Chondrocyte (in vitro differentiated cells): ENCODE results near the gene NPHP4. TPM values are rescaled to one million over a fixed set of nuclear protein-coding genes. Genes with fewer than 3 reads are reported as not detected.
A peak's percentile ranks its signal among the peaks of the same experiment; 100 is the strongest.

Source experiments
- DNase-seq: peaks from one replicate; pipeline ENCODE4 v3.0.0; 2021; ENCODE audit warnings: mixed read lengths, low spot score
- H3K27ac Mint-ChIP-seq: one replicate; pipeline ENCODE4 v1.8.0; 2021; ENCODE audit warnings: mild to moderate bottlenecking, moderate library complexity, mixed read lengths; ENCODE audit not compliant: unreplicated experiment
- H3K27me3 Mint-ChIP-seq: 2 replicates; pipeline ENCODE4 v1.8.0; 2021; ENCODE audit warnings: low read depth, mixed read lengths
- H3K36me3 Mint-ChIP-seq: 2 replicates; pipeline ENCODE4 v1.8.0; 2021; ENCODE audit warnings: low read depth, mixed read lengths
- H3K4me1 Mint-ChIP-seq: 2 replicates; pipeline ENCODE4 v1.8.0; 2021; ENCODE audit warnings: low read depth, mild to moderate bottlenecking, mixed read lengths
- H3K4me3 Mint-ChIP-seq: one replicate; pipeline ENCODE4 v1.8.0; 2021; ENCODE audit warnings: mild to moderate bottlenecking, moderate library complexity, mixed read lengths; ENCODE audit not compliant: unreplicated experiment
- H3K9me3 Mint-ChIP-seq: 2 replicates; pipeline ENCODE4 v1.8.0; 2021; ENCODE audit warnings: low read depth, mixed read lengths
- CTCF ChIP-seq: fragments of 200-600 bp; sonication (generic); IDR thresholded peaks from 2 replicates; pipeline ENCODE4 v1.5.0; 2021; ENCODE audit warnings: antibody characterized with exemption, mild to moderate bottlenecking, moderate library complexity
- total RNA-seq: library from RNA; stranded (reverse); gene quantifications from 3 replicates; pipeline ENCODE4 v1.2.1, GENCODE V29; 2021

The NPHP4 gene
- total RNA-seq, 1 donor from 2014 or later, result 8.7 TPM

GRCh38 chr1:6002714-6003501 is 10.7 kb upstream of the NPHP4 start:
- Mint-ChIP-seq H3K9me3 (no peaks in the 10 kb centered on the region), H3K27ac (no peak overlapping the region), H3K27me3 (peaks cover 16% of the 10 kb centered on the region), H3K36me3 (no peaks in the 10 kb centered on the region), H3K4me3 (no peak overlapping the region), H3K4me1 (no peaks in the 10 kb centered on the region)
- no peak for TF ChIP-seq CTCF
- peak; percentile 69 for DNase-seq

GRCh38 chr1:6001992-6002576 is 9.9 kb upstream of the NPHP4 start:
- Mint-ChIP-seq H3K9me3 (no peaks in the 10 kb centered on the region), H3K4me1 (no peaks in the 10 kb centered on the region), H3K27ac (no peak overlapping the region), H3K4me3 (no peak overlapping the region), H3K27me3 (peaks cover 16% of the 10 kb centered on the region), H3K36me3 (no peaks in the 10 kb centered on the region)
- no peak for TF ChIP-seq CTCF
- DNase-seq, result peak; percentile 80

DNA sequence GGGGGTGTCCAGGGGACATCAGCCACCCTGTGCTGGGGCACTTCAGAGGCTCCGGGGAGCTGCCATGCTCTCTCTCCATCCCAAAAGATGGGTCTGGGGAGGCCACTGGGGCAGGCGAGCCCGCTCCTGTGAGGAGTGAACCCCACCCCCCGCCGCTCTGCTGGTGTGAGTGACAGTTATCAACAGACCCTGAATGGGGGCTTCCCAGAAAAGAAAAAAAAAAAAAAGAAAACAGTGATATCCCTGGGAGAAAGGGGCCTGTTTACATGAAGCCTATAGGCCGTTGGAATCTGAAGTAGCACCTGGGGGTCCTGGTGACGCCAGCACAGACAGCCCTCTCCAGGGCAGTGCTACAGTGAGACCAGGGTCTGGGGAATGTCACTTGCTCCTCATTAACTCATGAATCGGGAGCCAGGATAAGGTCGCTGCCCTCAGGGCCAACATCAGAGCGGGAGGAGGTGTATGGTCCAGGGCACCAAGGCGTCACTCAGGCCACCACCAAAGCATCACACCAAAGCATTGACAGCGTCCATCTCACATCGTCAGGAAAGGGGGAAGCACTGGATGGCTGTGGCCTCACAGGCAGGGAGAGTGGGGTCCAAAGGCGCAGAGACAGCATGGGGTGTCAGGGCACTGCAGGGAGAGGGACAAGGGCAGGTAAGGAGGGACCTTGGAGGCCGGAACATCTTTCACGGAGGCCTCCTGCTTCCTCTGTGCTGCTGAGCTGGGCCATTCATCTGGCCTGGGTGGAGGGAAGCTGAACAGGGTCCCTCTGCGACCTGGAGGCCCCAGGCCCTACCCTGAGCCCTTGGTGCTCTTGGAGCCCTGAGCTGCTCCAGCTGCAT is 8.4 kb upstream of the NPHP4 start:
- no peaks in the 10 kb centered on the region for H3K9me3 Mint-ChIP-seq
- TF ChIP-seq CTCF, result no peak
- peak; percentile 71 for DNase-seq
- H3K4me3 Mint-ChIP-seq, result no peak overlapping the region
- H3K4me1 Mint-ChIP-seq, result no peaks in the 10 kb centered on the region
- no peak overlapping the region for H3K27ac Mint-ChIP-seq
- H3K36me3 Mint-ChIP-seq, result no peaks in the 10 kb centered on the region
- H3K27me3 Mint-ChIP-seq, result peaks cover 11% of the 10 kb centered on the region

GRCh38 chr1:5999711-6000443 is 7.7 kb upstream of the NPHP4 start:
- TF ChIP-seq CTCF, result no peak
- Mint-ChIP-seq H3K36me3 (no peaks in the 10 kb centered on the region), H3K27me3 (peaks cover 11% of the 10 kb centered on the region), H3K27ac (no peak overlapping the region), H3K4me3 (no peak overlapping the region), H3K9me3 (no peaks in the 10 kb centered on the region), H3K4me1 (no peaks in the 10 kb centered on the region)
- peak; percentile 86 for DNase-seq
